HEK293 (cell line): ENCODE data around the gene PI4KA.

Experiments used
- CTCF ChIA-PET: fragments of 350-600 bp; formaldehyde crosslinking; extraction: SDS; loops from one replicate; lab custom pipeline; 2021; ENCODE audit warnings: antibody characterized with exemption; lab: Yijun Ruan, JAX
- POLR2A ChIA-PET: fragments of 300-600 bp; formaldehyde crosslinking; extraction: SDS; loops from one replicate; lab custom pipeline; 2020; ENCODE audit warnings: antibody characterized with exemption, inconsistent platforms; lab: Yijun Ruan, JAX
- H3K27ac ChIP-seq: fragments of 200-500 bp; sonication (Bioruptor generic); 2 replicates; pipeline ENCODE4 v1.5.1; 2014; ENCODE audit warnings: low read depth, low read length, control low read depth, inconsistent platforms; ENCODE audit errors: extremely low read depth
- H3K36me3 ChIP-seq, 2 experiments: fragments of 200-500 bp in 1 of 2; sonication (Bioruptor generic) in 1 of 2; 1 replicate in 1 of 2; 2 replicates in 1 of 2; pipeline ENCODE4 v1.5.1; 2014 to 2017; ENCODE audit warnings: inconsistent platforms in 2 of 2, low read length in 2 of 2; ENCODE audit not compliant: control insufficient read depth in 2 of 2, insufficient read depth in 1 of 2
- H3K4me1 ChIP-seq: fragments of 200-500 bp; sonication (Bioruptor generic); 2 replicates; pipeline ENCODE4 v1.5.1; 2014; ENCODE audit warnings: mild to moderate bottlenecking, low read length, inconsistent platforms; ENCODE audit not compliant: control insufficient read depth, insufficient read depth
- H3K4me3 ChIP-seq: 2 replicates; pipeline ENCODE4 v1.5.1; 2011; ENCODE audit warnings: low read depth, mild to moderate bottlenecking, control low read depth, low read length, moderate library complexity
- H3K9me3 ChIP-seq: fragments of 200-500 bp; sonication (Bioruptor generic); 2 replicates; pipeline ENCODE4 v1.5.1; 2014; ENCODE audit warnings: low read depth, low read length, inconsistent platforms; ENCODE audit not compliant: control insufficient read depth, insufficient read depth
- BCL6B ChIP-seq: fragments of 450-650 bp; formaldehyde crosslinking; IDR thresholded peaks from 2 replicates; pipeline ENCODE4 v1.5.1; 2017; ENCODE audit warnings: missing biosample characterization, missing genetic modification characterization
- MYNN ChIP-seq: fragments of 450-650 bp; formaldehyde crosslinking; IDR thresholded peaks from 2 replicates; pipeline ENCODE4 v1.5.1; 2016; ENCODE audit warnings: missing biosample characterization, missing genetic modification characterization, borderline replicate concordance
- TCF7L2 ChIP-seq: IDR thresholded peaks from 2 replicates; pipeline ENCODE4 v1.6.1; 2011; ENCODE audit warnings: low read depth, mild to moderate bottlenecking, inconsistent platforms, low read length, moderate library complexity, borderline replicate concordance
- ZBTB1 ChIP-seq: fragments of 450-650 bp; formaldehyde crosslinking; IDR thresholded peaks from 2 replicates; pipeline ENCODE4 v1.5.1; 2016; ENCODE audit warnings: missing biosample characterization, missing genetic modification characterization
- ZBTB10 ChIP-seq: fragments of 450-650 bp; formaldehyde crosslinking; IDR thresholded peaks from 2 replicates; pipeline ENCODE4 v1.5.1; 2016; ENCODE audit warnings: missing biosample characterization, missing genetic modification characterization
- ZBTB8A ChIP-seq: fragments of 450-650 bp; formaldehyde crosslinking; IDR thresholded peaks from 2 replicates; pipeline ENCODE4 v1.5.1; 2016; ENCODE audit warnings: missing biosample characterization, missing genetic modification characterization
- ZFP37 ChIP-seq: fragments of 450-650 bp; formaldehyde crosslinking; IDR thresholded peaks from 2 replicates; pipeline ENCODE4 v1.5.1; 2016; ENCODE audit warnings: missing biosample characterization, missing genetic modification characterization
- ZNF223 ChIP-seq: fragments of 450-650 bp; formaldehyde crosslinking; IDR thresholded peaks from 2 replicates; pipeline ENCODE4 v1.5.1; 2016; ENCODE audit warnings: missing biosample characterization, missing genetic modification characterization
- ZNF335 ChIP-seq: fragments of 450-650 bp; formaldehyde crosslinking; conservative IDR thresholded peaks from 2 replicates; pipeline ENCODE4 v1.5.1; 2016; ENCODE audit warnings: missing biosample characterization, missing genetic modification characterization
- ZNF394 ChIP-seq: fragments of 450-650 bp; formaldehyde crosslinking; IDR thresholded peaks from 2 replicates; pipeline ENCODE4 v1.5.1; 2016; ENCODE audit warnings: missing biosample characterization, missing genetic modification characterization, mild to moderate bottlenecking, moderate library complexity, borderline replicate concordance
- ZNF426 ChIP-seq: fragments of 450-650 bp; formaldehyde crosslinking; IDR thresholded peaks from 2 replicates; pipeline ENCODE4 v1.5.1; 2017; ENCODE audit warnings: missing biosample characterization, missing genetic modification characterization, mild to moderate bottlenecking, inconsistent platforms, moderate library complexity
- ZNF513 ChIP-seq: fragments of 450-650 bp; IDR thresholded peaks from 2 replicates; pipeline ENCODE4 v1.5.1; 2018; ENCODE audit warnings: missing biosample characterization, missing genetic modification characterization
- ZNF621 ChIP-seq: fragments of 450-650 bp; formaldehyde crosslinking; IDR thresholded peaks from 2 replicates; pipeline ENCODE4 v1.5.1; 2017; ENCODE audit warnings: missing biosample characterization, missing genetic modification characterization
- ZNF692 ChIP-seq: fragments of 450-650 bp; formaldehyde crosslinking; IDR thresholded peaks from 2 replicates; pipeline ENCODE4 v1.5.1; 2016; ENCODE audit warnings: missing biosample characterization, missing genetic modification characterization
- ZNF837 ChIP-seq: fragments of 450-650 bp; formaldehyde crosslinking; IDR thresholded peaks from 2 replicates; pipeline ENCODE4 v1.5.1; 2016; ENCODE audit warnings: missing biosample characterization, missing genetic modification characterization
- ZSCAN30 ChIP-seq: fragments of 450-650 bp; IDR thresholded peaks from 2 replicates; pipeline ENCODE4 v1.5.1; 2018; ENCODE audit warnings: missing biosample characterization, mild to moderate bottlenecking, missing genetic modification characterization, moderate library complexity

PI4KA gene

GRCh38 chr22:20747223-20747622 lies 111.4 kb downstream of the PI4KA start (continued):
- TF ChIP-seq ZNF513 (tag by site-specific recombination) = no peak
- TF ChIP-seq ZFP37 (tag by site-specific recombination) = no peak
- no peak for TF ChIP-seq TCF7L2
- no peak for TF ChIP-seq ZNF335 (tag by site-specific recombination)
- TF ChIP-seq ZBTB1 = no peak

GRCh38 chr22:20746431-20747189 lies 112.0 kb downstream of the PI4KA start:
- H3K36me3 ChIP-seq = peaks cover 0 to 89% of the 10 kb centered on the region in 2 experiments; a peak in 2 of 3 replicates

GRCh38 chr22:20745119-20745518 lies 113.5 kb downstream of the PI4KA start:
- Histone ChIP-seq H3K36me3 (peaks cover 0 to 88% of the 10 kb centered on the region in 2 experiments; a peak in 2 of 3 replicates), H3K4me1 (no peaks in the 10 kb centered on the region), H3K4me3 (no peak overlapping the region), H3K9me3 (no peaks in the 10 kb centered on the region), H3K27ac (no peak overlapping the region)
- TF ChIP-seq BCL6B (tag by site-specific recombination) (no peak), ZBTB10 (tag by site-specific recombination) (no peak), MYNN (tag by site-specific recombination) (no peak)
- CTCF ChIA-PET = interaction anchor here (0.6 to 2.0 kb wide), 2 partner anchors 39 to 482 kb away, joined by 3 to 5 read pairs; no protein-coding TSS in a partner anchor
- POLR2A ChIA-PET = no interaction called here

More at GRCh38 chr22:20746431-20747189, 112.0 kb downstream of the PI4KA start:
- Histone ChIP-seq H3K27ac (no peak overlapping the region), H3K4me1 (no peaks in the 10 kb centered on the region), H3K4me3 (no peak overlapping the region), H3K9me3 (no peaks in the 10 kb centered on the region)
- CTCF ChIA-PET = interaction anchor here (0.6 to 2.0 kb wide), 4 partner anchors 16 to 182 kb away, joined by 3 to 5 read pairs (median 4); no protein-coding TSS in a partner anchor
- POLR2A ChIA-PET = no interaction called here
- TF ChIP-seq ZBTB8A (tag by site-specific recombination) (no peak), ZNF837 (tag by site-specific recombination) (no peak)

GRCh38 chr22:20744456-20744855 lies 114.2 kb downstream of the PI4KA start:
- Histone ChIP-seq H3K27ac (no peak overlapping the region), H3K4me1 (no peaks in the 10 kb centered on the region), H3K4me3 (no peak overlapping the region), H3K9me3 (no peaks in the 10 kb centered on the region), H3K36me3 (peaks cover 0 to 82% of the 10 kb centered on the region in 2 experiments; a peak in 2 of 3 replicates)
- POLR2A ChIA-PET = no interaction called here
- CTCF ChIA-PET = no interaction called here
- TF ChIP-seq ZNF621 (tag by site-specific recombination) (no peak), ZNF223 (no peak), ZNF335 (tag by site-specific recombination) (no peak), ZSCAN30 (no peak), ZNF426 (no peak), ZNF394 (tag by site-specific recombination) (no peak), ZNF692 (tag by site-specific recombination) (no peak)
